Measurements from ENCODE around the gene ATG7. TPM values are rescaled to one million over a fixed set of nuclear protein-coding genes. Genes with fewer than 3 reads are reported as not detected.
"Not testable (repeated sequence)": the region's sequence is repeated elsewhere in the genome, so short reads cannot be mapped to it uniquely, and the experiment has no call there.

Gene ATG7
- total RNA-seq, 1 donor from 2014 or later: 48.5 TPM

DNA sequence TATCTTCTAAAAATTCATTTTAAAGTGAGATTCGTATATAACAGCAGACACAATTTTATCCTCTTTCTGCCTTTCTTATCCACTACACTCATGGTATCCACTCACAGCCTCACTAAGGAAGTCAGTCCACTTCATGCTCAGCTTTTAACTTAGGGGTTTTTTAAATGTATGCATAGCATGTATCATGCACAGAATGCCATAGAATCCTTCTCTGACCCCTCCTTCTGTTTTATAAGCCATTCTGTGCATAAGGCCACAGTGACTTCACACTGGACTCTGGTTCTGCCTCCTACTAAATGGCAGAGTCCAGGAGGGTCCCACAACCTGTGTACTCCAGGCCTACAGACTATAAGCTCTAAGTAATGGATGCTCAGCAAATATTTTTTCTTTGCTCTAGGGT, 129.2 kb downstream of the ATG7 start:
- Histone ChIP-seq H3K9me3 (no peaks in the 10 kb centered on the region), H3K27me3 (no peaks in the 10 kb centered on the region), H3K4me1 (peaks cover 0 to 2% of the 10 kb centered on the region in 2 donors), H3K4me3 (no peak overlapping the region), H3K36me3 (no peaks in the 10 kb centered on the region), H3K27ac (no peak overlapping the region)
- intact Hi-C loops (cut with DNase I): no loop called here
- no peak for DNase-seq (ENCODE audit: low spot score in 2 of 2)
- TF ChIP-seq, protein P1, sequence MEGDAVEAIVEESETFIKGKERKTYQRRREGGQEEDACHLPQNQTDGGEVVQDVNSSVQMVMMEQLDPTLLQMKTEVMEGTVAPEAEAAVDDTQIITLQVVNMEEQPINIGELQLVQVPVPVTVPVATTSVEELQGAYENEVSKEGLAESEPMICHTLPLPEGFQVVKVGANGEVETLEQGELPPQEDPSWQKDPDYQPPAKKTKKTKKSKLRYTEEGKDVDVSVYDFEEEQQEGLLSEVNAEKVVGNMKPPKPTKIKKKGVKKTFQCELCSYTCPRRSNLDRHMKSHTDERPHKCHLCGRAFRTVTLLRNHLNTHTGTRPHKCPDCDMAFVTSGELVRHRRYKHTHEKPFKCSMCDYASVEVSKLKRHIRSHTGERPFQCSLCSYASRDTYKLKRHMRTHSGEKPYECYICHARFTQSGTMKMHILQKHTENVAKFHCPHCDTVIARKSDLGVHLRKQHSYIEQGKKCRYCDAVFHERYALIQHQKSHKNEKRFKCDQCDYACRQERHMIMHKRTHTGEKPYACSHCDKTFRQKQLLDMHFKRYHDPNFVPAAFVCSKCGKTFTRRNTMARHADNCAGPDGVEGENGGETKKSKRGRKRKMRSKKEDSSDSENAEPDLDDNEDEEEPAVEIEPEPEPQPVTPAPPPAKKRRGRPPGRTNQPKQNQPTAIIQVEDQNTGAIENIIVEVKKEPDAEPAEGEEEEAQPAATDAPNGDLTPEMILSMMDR (IDR thresholded peaks at IDR 0.05): no peak

DNA sequence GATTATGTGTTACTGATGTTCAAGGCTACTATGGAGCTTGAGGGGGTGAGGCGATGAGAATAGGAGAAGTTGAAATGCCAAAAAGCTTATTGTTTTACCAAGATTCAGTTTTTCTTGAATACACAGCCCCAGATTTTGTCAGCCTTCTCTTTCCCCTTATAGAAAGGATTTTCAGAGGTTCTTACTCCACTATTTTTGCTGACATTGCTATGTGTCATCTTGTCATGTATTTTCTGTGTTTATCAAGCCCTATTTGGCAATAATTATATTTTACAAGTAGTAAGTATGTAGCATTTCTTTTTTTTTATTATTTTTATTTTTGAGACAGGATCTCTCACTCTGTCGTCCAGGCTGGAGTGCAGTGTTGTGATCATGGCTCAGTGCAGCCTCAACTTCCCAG, 133.1 kb downstream of the ATG7 start:
- Histone ChIP-seq H3K27ac (no peak overlapping the region), H3K4me3 (no peak overlapping the region), H3K4me1 (peaks cover 0 to 2% of the 10 kb centered on the region in 2 donors), H3K36me3 (peaks cover 3 to 15% of the 10 kb centered on the region in 2 donors), H3K9me3 (peaks cover 0 to 6% of the 10 kb centered on the region in 2 donors), H3K27me3 (no peaks in the 10 kb centered on the region)
- intact Hi-C loops (cut with DNase I): no loop called here
- TF ChIP-seq, protein P1 (IDR thresholded peaks at IDR 0.05): no peak
- DNase-seq (ENCODE audit: low spot score in 2 of 2): no peak

DNA sequence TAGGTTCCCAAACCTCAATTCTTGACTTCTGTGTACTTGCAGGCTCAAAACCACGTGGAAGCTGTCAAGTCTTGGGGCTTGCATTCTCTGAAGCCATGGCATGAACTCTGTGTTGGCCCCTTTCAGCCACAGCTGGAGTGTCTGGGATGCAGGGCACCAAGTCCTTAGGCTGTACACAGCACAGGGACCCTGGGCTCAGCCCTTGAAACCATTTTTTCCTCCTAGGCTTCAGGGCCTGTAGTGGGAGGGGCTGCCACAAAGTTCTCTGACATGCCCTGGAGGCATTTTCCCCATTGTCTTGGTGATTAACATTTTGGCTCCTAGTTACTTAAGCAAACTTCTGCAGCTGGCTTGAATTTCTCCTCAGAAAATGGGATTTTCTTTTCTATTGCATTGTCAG, 135.4 kb downstream of the ATG7 start:
- Histone ChIP-seq H3K27ac (no peak overlapping the region), H3K27me3 (no peaks in the 10 kb centered on the region), H3K9me3 (peaks cover 0 to 6% of the 10 kb centered on the region in 2 donors), H3K4me3 (no peak overlapping the region), H3K36me3 (peaks cover 3 to 15% of the 10 kb centered on the region in 2 donors), H3K4me1 (peaks cover 0 to 3% of the 10 kb centered on the region in 2 donors)
- DNase-seq (ENCODE audit: low spot score in 2 of 2): no peak
- intact Hi-C loops (cut with DNase I): no loop called here
- TF ChIP-seq, protein P1 (IDR thresholded peaks at IDR 0.05): no peak

DNA sequence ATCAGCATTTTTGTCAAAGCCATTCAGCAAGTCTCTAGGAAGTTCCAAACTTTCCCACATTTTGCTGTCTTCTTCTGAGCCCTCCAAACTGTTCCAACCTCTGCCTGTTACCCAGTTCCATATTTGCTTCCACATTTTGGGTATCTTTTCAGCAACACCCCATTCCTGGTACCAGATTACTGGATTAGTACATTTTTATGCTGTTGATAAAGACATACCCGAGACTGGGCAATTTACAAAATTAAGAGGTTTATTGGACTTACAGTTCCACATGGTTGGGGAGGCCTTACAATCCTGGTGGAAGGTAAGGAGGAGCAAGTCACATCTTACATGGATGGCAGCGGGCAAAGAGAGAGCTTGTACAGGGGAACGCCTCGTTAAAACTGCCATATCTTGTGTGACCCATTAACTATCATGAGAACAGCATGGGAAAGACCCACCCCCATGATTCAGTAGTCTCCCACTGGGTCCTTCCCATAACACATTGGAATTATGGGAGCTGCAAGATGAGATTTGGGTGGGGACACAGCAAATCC, 136.2 kb downstream of the ATG7 start:
- peaks cover 3 to 15% of the 10 kb centered on the region in 2 donors for H3K36me3 ChIP-seq
- DNase-seq (ENCODE audit: low spot score in 2 of 2); intact Hi-C loops (cut with DNase I): not testable (repeated sequence)

DNA sequence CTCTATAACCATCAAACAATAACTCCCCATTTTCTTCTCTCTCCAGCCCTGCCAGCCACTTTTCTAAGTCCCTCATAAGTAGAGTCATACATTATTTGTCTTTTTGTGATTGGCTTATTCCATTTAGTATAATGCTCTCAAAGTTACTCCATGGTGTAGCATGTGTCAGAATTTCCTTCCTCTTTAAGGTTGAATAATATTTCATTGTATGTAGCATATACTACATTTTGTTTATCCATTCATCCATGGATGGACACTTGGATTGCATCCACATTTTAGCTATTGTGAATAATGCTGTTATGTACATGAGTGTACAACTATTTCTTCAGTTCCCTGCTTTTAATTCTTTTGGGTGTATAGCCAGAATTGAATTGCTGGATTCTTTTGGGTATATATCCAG, 138.4 kb downstream of the ATG7 start:
- intact Hi-C loops (cut with DNase I): no loop called here
- Histone ChIP-seq H3K4me3 (no peak overlapping the region), H3K9me3 (peaks cover 6 to 15% of the 10 kb centered on the region in 2 donors), H3K27ac (no peak overlapping the region), H3K36me3 (peaks cover 3 to 15% of the 10 kb centered on the region in 2 donors), H3K4me1 (peaks cover 0 to 6% of the 10 kb centered on the region in 2 donors), H3K27me3 (no peaks in the 10 kb centered on the region)
- no peak for DNase-seq (ENCODE audit: low spot score in 2 of 2)
- TF ChIP-seq, protein P1 (IDR thresholded peaks at IDR 0.05): no peak

More for the DNA sequence above, 136.2 kb downstream of the ATG7 start:
- H3K9me3 ChIP-seq, H3K27me3 ChIP-seq, H3K4me1 ChIP-seq, H3K4me3 ChIP-seq, H3K27ac ChIP-seq: not testable (repeated sequence)

DNA sequence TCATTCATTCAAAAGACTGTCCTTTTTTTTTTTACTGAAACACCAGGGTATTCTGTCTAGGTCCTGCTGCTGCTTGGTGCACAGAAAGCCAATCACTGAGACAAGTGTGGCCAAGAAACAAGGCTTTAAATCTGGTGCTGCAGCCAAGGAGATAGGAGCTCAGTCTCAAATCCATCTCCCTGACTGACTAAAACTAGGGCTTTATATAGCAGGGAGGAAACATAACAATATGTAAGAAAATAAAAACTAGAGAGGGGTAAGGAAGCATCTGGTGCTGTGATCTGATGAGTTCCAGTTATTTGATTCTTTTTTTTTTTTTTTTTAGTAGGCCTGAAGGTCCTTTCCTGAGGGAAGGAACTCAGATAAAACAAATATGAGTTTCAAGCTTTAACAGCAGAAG, 139.8 kb downstream of the ATG7 start:
- TF ChIP-seq, protein P1 (IDR thresholded peaks at IDR 0.05): no peak
- H3K36me3 ChIP-seq: peaks cover 3 to 15% of the 10 kb centered on the region in 2 donors
- no peak overlapping the region for H3K27ac ChIP-seq
- DNase-seq (ENCODE audit: low spot score in 2 of 2): no peak
- H3K4me3 ChIP-seq: no peak overlapping the region
- peaks cover 0 to 6% of the 10 kb centered on the region in 2 donors for H3K4me1 ChIP-seq
- no peaks in the 10 kb centered on the region for H3K27me3 ChIP-seq
- peaks cover 6 to 15% of the 10 kb centered on the region in 2 donors for H3K9me3 ChIP-seq
- intact Hi-C loops (cut with DNase I): no loop called here

Data from ascending aorta (tissue), 2 donors.